Calu3 (cell line): Measurements from ENCODE around the gene TAF1A. TPM values are rescaled to one million over a fixed set of nuclear protein-coding genes. Genes with fewer than 3 reads are reported as not detected.

Experiments used
- BruUV-seq: library from RNA; stranded (reverse); fragments of 400-500 nt; replicated peaks from 2 replicates; lab custom pipeline; 2021; lab: Mats Ljungman, UMichigan
- CTCF ChIA-PET: fragments of 300-600 bp; sonication (Branson Sonifier 250); formaldehyde crosslinking; loops from one replicate; lab custom pipeline; 2022; ENCODE audit warnings: antibody characterized with exemption; lab: Charles Lee
- DNase-seq: peaks from one replicate; pipeline ENCODE4 v3.0.0; 2022
- H3K27ac Mint-ChIP-seq: one replicate; pipeline ENCODE4 v1.8.0; 2022; ENCODE audit warnings: mixed read lengths; ENCODE audit not compliant: unreplicated experiment
- H3K27me3 Mint-ChIP-seq: one replicate; pipeline ENCODE4 v1.8.0; 2022; ENCODE audit warnings: mixed read lengths; ENCODE audit not compliant: unreplicated experiment
- H3K36me3 Mint-ChIP-seq: one replicate; pipeline ENCODE4 v1.8.0; 2022; ENCODE audit warnings: mild to moderate bottlenecking, moderate library complexity, mixed read lengths; ENCODE audit not compliant: insufficient read depth, unreplicated experiment
- H3K4me1 Mint-ChIP-seq: one replicate; pipeline ENCODE4 v1.8.0; 2022; ENCODE audit warnings: mild to moderate bottlenecking, low read depth, mixed read lengths; ENCODE audit not compliant: unreplicated experiment
- H3K4me3 Mint-ChIP-seq: one replicate; pipeline ENCODE4 v1.8.0; 2022; ENCODE audit warnings: mild to moderate bottlenecking, low read depth, moderate library complexity, mixed read lengths; ENCODE audit not compliant: unreplicated experiment
- H3K9me3 Mint-ChIP-seq: one replicate; pipeline ENCODE4 v1.8.0; 2022; ENCODE audit warnings: low read depth, mixed read lengths; ENCODE audit not compliant: unreplicated experiment
- CTCF ChIP-seq: fragments of 200-600 bp; IDR thresholded peaks from one replicate; pipeline ENCODE4 v1.8.0; 2022; ENCODE audit warnings: antibody characterized with exemption; ENCODE audit not compliant: unreplicated experiment
- intact Hi-C: fragments of 100-400 bp; cut with micrococcal nuclease; formaldehyde crosslinking; loops from one replicate; pipeline ENCODE4 v1.10.0; 2022; ENCODE audit not compliant: unreplicated experiment
- total RNA-seq: library from RNA; stranded (reverse); gene quantifications from 2 replicates; pipeline ENCODE4 v1.2.3, GENCODE V29; 2022

TAF1A gene
- total RNA-seq, 1 experiment from 2014 or later = 16.4 TPM

- H3K27ac Mint-ChIP-seq = no peak overlapping the region
- CTCF ChIA-PET = no interaction called here
- DNase-seq = no peak
- peaks cover 3% of the 10 kb centered on the region for H3K9me3 Mint-ChIP-seq
- H3K36me3 Mint-ChIP-seq = peaks cover 8% of the 10 kb centered on the region
- TF ChIP-seq CTCF = no peak
- BruUV-seq = no TSS peak
- no peaks in the 10 kb centered on the region for H3K27me3 Mint-ChIP-seq
- no peaks in the 10 kb centered on the region for H3K4me1 Mint-ChIP-seq
- H3K4me3 Mint-ChIP-seq = no peak overlapping the region
- intact Hi-C loops = no loop called here
Observed at GRCh38 chr1:222570837-222571236, 18.9 kb downstream of the TAF1A start.

GRCh38 chr1:222561656-222562055, 28.1 kb downstream of the TAF1A start:
- no TSS peak for BruUV-seq
- no peak overlapping the region for H3K27ac Mint-ChIP-seq
- H3K36me3 Mint-ChIP-seq = peaks cover 4% of the 10 kb centered on the region
- no peak overlapping the region for H3K4me3 Mint-ChIP-seq
- DNase-seq = no peak
- intact Hi-C loops = no loop called here
- no peaks in the 10 kb centered on the region for H3K27me3 Mint-ChIP-seq
- no peak for TF ChIP-seq CTCF
- H3K4me1 Mint-ChIP-seq = no peaks in the 10 kb centered on the region
- H3K9me3 Mint-ChIP-seq = no peaks in the 10 kb centered on the region
- CTCF ChIA-PET = interaction anchor here (1.1 kb wide), 1 partner anchor 73 kb away, joined by 5 read pairs; no protein-coding TSS in a partner anchor

- TF ChIP-seq CTCF = no peak
- Mint-ChIP-seq H3K36me3 (peaks cover 11% of the 10 kb centered on the region), H3K4me3 (no peak overlapping the region), H3K27me3 (no peaks in the 10 kb centered on the region), H3K27ac (no peak overlapping the region), H3K9me3 (no peaks in the 10 kb centered on the region), H3K4me1 (no peaks in the 10 kb centered on the region)
- no TSS peak for BruUV-seq
- CTCF ChIA-PET = interaction anchor here (0.7 kb wide), 1 partner anchor 467 kb away, joined by 3 read pairs; no protein-coding TSS in a partner anchor
- DNase-seq = no peak
- intact Hi-C loops = no loop called here
Observed at GRCh38 chr1:222557574-222557973, 32.2 kb downstream of the TAF1A start.

- TF ChIP-seq CTCF = no peak
- CTCF ChIA-PET = interaction anchor here (0.7 kb wide), 1 partner anchor 466 kb away, joined by 3 read pairs; no protein-coding TSS in a partner anchor
- Mint-ChIP-seq H3K27ac (no peak overlapping the region), H3K4me1 (no peaks in the 10 kb centered on the region), H3K4me3 (no peak overlapping the region), H3K9me3 (no peaks in the 10 kb centered on the region), H3K36me3 (peaks cover 11% of the 10 kb centered on the region), H3K27me3 (no peaks in the 10 kb centered on the region)
- DNase-seq = no peak
- intact Hi-C loops = no loop called here
- no TSS peak for BruUV-seq
Observed at GRCh38 chr1:222557148-222557547, 32.6 kb downstream of the TAF1A start.
